GM21390 (cell line): ENCODE results near the gene DCTPP1.

ENCODE experiments used
- ATAC-seq: cut with Tn5 transposase; IDR thresholded peaks from one replicate; pipeline ENCODE4 v1.9.1; 2021; ENCODE audit not compliant: unreplicated experiment

Gene DCTPP1

GRCh38 chr16:30447512-30448226 lies 17.8 kb upstream of the DCTPP1 start:
- ATAC-seq = no peak

GRCh38 chr16:30446203-30446595 lies 16.4 kb upstream of the DCTPP1 start:
- no peak for ATAC-seq

- ATAC-seq = peak; percentile 83
Observed at GRCh38 chr16:30445408-30446202, 15.8 kb upstream of the DCTPP1 start, which contains the start of gene SEPHS2. TSS of gene SEPHS2 (minus strand) at chr16:30445874. CDS start at chr16:30445727, 147 bp downstream.

- ATAC-seq = no peak
Observed at GRCh38 chr16:30445149-30445407, 15.2 kb upstream of the DCTPP1 start.

- no peak for ATAC-seq
Observed at GRCh38 chr16:30444231-30445148, 14.7 kb upstream of the DCTPP1 start.

- ATAC-seq = no peak
Observed at GRCh38 chr16:30443631-30444030, 13.8 kb upstream of the DCTPP1 start.

- ATAC-seq = no peak
Observed at GRCh38 chr16:30439720-30440348, 10.0 kb upstream of the DCTPP1 start.

- ATAC-seq = no peak
Observed at GRCh38 chr16:30438835-30439234, 9.0 kb upstream of the DCTPP1 start.

GRCh38 chr16:30437511-30438046 lies 7.7 kb upstream of the DCTPP1 start:
- no peak for ATAC-seq

- no peak for ATAC-seq
Observed at GRCh38 chr16:30434852-30435251, 5.0 kb upstream of the DCTPP1 start.

GRCh38 chr16:30430428-30430970 lies 669 bp upstream of the DCTPP1 start:
- peak; percentile 14 for ATAC-seq

GRCh38 chr16:30429418-30429677 lies 482 bp downstream of the DCTPP1 start:
- ATAC-seq = no peak

- no peak for ATAC-seq
Observed at GRCh38 chr16:30428055-30428454, 1.8 kb downstream of the DCTPP1 start.

GRCh38 chr16:30421010-30421409 lies 8.8 kb downstream of the DCTPP1 start:
- no peak for ATAC-seq

- no peak for ATAC-seq
Observed at GRCh38 chr16:30418350-30419181, 11.3 kb downstream of the DCTPP1 start.

- ATAC-seq = peak; percentile 77
Observed at GRCh38 chr16:30417529-30418349, 12.1 kb downstream of the DCTPP1 start.

- ATAC-seq = no peak
Observed at GRCh38 chr16:30416624-30417528, 13.0 kb downstream of the DCTPP1 start.

- no peak for ATAC-seq
Observed at GRCh38 chr16:30416047-30416603, 13.7 kb downstream of the DCTPP1 start.
